Hepatocyte (in vitro differentiated cells): ENCODE data around the gene ADCY4. TPM values are rescaled to one million over a fixed set of nuclear protein-coding genes. Genes with fewer than 3 reads are reported as not detected.
"Not testable (repeated sequence)": the region's sequence is repeated elsewhere in the genome, so short reads cannot be mapped to it uniquely, and the experiment has no call there.

Experiments
- DNase-seq: peaks from one replicate; pipeline ENCODE4 v3.0.0-alpha.2; 2016; ENCODE audit warnings: low spot score
- H2AFZ ChIP-seq: fragments of 200-600 bp; sonication (generic); 2 replicates; pipeline ENCODE4 v1.6.0; 2016; ENCODE audit warnings: antibody characterized with exemption, mild to moderate bottlenecking
- H3K27ac ChIP-seq: fragments of 200-600 bp; sonication (generic); 2 replicates; pipeline ENCODE4 v1.5.1; 2016; ENCODE audit warnings: mild to moderate bottlenecking
- H3K27me3 ChIP-seq: fragments of 200-600 bp; sonication (generic); 2 replicates; pipeline ENCODE4 v1.6.1; 2016
- H3K36me3 ChIP-seq: fragments of 200-600 bp; sonication (generic); replicated peaks from 2 replicates; pipeline ENCODE4 v1.5.1; 2016; ENCODE audit warnings: low read depth; ENCODE audit not compliant: insufficient read depth
- H3K4me1 ChIP-seq: fragments of 200-600 bp; sonication (generic); 2 replicates; pipeline ENCODE4 v1.5.1; 2016; ENCODE audit warnings: mild to moderate bottlenecking, moderate library complexity; ENCODE audit not compliant: insufficient read depth
- H3K4me2 ChIP-seq: fragments of 200-600 bp; sonication (generic); 2 replicates; pipeline ENCODE4 v1.6.0; 2016
- H3K4me3 ChIP-seq: fragments of 200-600 bp; sonication (generic); 2 replicates; pipeline ENCODE4 v1.5.1; 2016; ENCODE audit warnings: mild to moderate bottlenecking
- H3K79me2 ChIP-seq: fragments of 200-600 bp; sonication (generic); 2 replicates; pipeline ENCODE4 v1.6.0; 2017; ENCODE audit warnings: mild to moderate bottlenecking
- H3K9me2 ChIP-seq: fragments of 200-600 bp; sonication (generic); replicated peaks from 2 replicates; pipeline ENCODE4 v1.6.0; 2017; ENCODE audit warnings: mild to moderate bottlenecking; ENCODE audit not compliant: insufficient read depth
- H3K9me3 ChIP-seq: fragments of 200-600 bp; sonication (generic); 2 replicates; pipeline ENCODE4 v1.5.1; 2016; ENCODE audit warnings: low read depth, mild to moderate bottlenecking
- H4K20me1 ChIP-seq: fragments of 200-600 bp; sonication (generic); 2 replicates; pipeline ENCODE4 v1.6.0; 2016; ENCODE audit warnings: mild to moderate bottlenecking; ENCODE audit not compliant: insufficient read depth, poor library complexity, severe bottlenecking
- EZH2 ChIP-seq: fragments of 200-600 bp; sonication (generic); IDR thresholded peaks from 2 replicates; pipeline ENCODE4 v1.6.1; 2016; ENCODE audit warnings: antibody characterized with exemption, mild to moderate bottlenecking, borderline replicate concordance
- EZH2phosphoT487 ChIP-seq: fragments of 200-600 bp; sonication (generic); IDR thresholded peaks from one replicate; pipeline ENCODE4 v1.6.1; 2018; ENCODE audit warnings: antibody characterized with exemption, mild to moderate bottlenecking, low read depth, moderate library complexity; ENCODE audit not compliant: unreplicated experiment, severe bottlenecking
- WGBS: methylation state at CpG from one replicate; pipeline ENCODE4 v1.1.6; 2016; ENCODE audit warnings: low lambda C conversion rate; ENCODE audit errors: missing lambda C conversion rate; 5-methylcytosine and 5-hydroxymethylcytosine counted together
- polyA plus RNA-seq: library from polyadenylated mRNA; unstranded; fragments of >200 nt; fragmentation: Nextera tagmentation; extraction: Ambion mirVana; gene quantifications from 2 replicates; pipeline ENCODE4 v1.2.1, GENCODE V29; 2016
- total RNA-seq: library from RNA; depleted of rRNA; stranded (reverse); fragments of >200 nt; gene quantifications from 2 replicates; pipeline ENCODE4 v1.2.3, GENCODE V29; 2014
- TF ChIP-seq, protein P1 (sequence below): fragments of 200-600 bp; sonication (generic); IDR thresholded peaks from 2 replicates; pipeline ENCODE4 v1.5.1; 2016; ENCODE audit warnings: antibody characterized with exemption, mild to moderate bottlenecking; ENCODE audit not compliant: poor library complexity

ADCY4 gene
- total and polyA plus RNA-seq, 2 experiments from 2014 or later, result 0.63 to 1.3 TPM

DNA sequence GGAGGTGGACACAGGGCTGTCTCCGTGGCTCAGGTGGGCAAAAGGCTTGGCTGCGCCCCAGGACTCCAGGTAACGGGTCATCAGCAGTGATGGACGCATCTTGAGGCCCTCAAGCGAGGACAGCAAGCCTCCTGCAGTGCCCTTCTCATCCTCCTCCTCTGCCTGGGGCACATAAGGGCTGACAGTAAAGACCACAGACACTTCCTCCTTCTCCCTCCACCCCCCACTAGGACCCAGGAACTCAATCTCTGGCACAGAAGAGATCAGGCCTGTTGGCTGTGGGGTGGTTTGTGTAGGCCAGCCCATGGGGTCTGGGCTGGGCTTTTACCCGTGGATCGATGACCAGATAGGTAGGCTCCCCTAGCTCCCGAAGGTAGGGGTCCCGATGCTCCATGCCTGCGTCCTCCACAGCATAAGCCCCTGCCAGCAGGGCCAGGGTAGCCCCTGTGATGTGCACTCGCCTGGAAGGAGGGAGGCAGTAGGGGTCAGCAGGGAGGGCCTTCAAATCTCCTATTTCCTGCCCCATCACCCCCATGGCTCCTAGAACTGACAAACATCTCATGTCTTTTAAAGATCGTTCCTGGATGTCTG is 5.7 kb downstream of the ADCY4 start:
- Histone ChIP-seq H3K27me3 (peaks cover 10% of the 10 kb centered on the region), H3K4me2 (no peak overlapping the region), H3K36me3 (no peaks in the 10 kb centered on the region), H3K27ac (no peak overlapping the region), H3K4me1 (peaks cover 18% of the 10 kb centered on the region), H3K9me2 (no peaks in the 10 kb centered on the region), H3K9me3 (no peaks in the 10 kb centered on the region), H3K79me2 (no peaks in the 10 kb centered on the region), H3K4me3 (no peak overlapping the region), H4K20me1 (no peaks in the 10 kb centered on the region), H2AFZ (no peak overlapping the region)
- no peak for DNase-seq
- 86% methylated on average over 12 of the region's 12 CpGs for WGBS
- TF ChIP-seq, protein P1, sequence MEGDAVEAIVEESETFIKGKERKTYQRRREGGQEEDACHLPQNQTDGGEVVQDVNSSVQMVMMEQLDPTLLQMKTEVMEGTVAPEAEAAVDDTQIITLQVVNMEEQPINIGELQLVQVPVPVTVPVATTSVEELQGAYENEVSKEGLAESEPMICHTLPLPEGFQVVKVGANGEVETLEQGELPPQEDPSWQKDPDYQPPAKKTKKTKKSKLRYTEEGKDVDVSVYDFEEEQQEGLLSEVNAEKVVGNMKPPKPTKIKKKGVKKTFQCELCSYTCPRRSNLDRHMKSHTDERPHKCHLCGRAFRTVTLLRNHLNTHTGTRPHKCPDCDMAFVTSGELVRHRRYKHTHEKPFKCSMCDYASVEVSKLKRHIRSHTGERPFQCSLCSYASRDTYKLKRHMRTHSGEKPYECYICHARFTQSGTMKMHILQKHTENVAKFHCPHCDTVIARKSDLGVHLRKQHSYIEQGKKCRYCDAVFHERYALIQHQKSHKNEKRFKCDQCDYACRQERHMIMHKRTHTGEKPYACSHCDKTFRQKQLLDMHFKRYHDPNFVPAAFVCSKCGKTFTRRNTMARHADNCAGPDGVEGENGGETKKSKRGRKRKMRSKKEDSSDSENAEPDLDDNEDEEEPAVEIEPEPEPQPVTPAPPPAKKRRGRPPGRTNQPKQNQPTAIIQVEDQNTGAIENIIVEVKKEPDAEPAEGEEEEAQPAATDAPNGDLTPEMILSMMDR, result no peak
- TF ChIP-seq EZH2 (no peak), EZH2phosphoT487 (no peak)

DNA sequence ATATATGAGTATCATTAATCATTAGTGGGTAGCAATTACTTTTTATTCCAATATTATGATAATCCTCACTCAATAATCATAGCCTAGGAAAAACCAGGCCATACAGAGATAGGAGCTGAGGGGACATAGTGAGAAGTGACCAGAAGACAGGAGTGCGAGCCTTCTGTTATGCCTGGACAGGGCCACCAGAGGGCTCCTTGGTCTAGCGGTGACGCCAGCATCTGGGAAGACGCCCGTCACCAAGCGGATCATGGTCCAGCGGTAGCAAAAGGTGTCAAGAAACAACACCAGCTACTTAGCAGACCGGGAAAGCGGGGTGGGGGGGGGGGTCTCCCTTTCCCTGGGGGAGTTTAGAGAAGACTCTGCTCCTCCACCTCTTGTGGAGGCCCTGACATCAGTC is 7.0 kb downstream of the ADCY4 start:
- H2AFZ ChIP-seq, H3K27ac ChIP-seq, H3K4me3 ChIP-seq, H3K9me3 ChIP-seq, H3K36me3 ChIP-seq, H3K4me2 ChIP-seq, H3K4me1 ChIP-seq, H3K9me2 ChIP-seq, H3K79me2 ChIP-seq, H4K20me1 ChIP-seq, DNase-seq, H3K27me3 ChIP-seq: not testable (repeated sequence)
- 8% methylated on average over 9 of the region's 9 CpGs for WGBS
- TF ChIP-seq, protein P1, result peak; percentile 63

DNA sequence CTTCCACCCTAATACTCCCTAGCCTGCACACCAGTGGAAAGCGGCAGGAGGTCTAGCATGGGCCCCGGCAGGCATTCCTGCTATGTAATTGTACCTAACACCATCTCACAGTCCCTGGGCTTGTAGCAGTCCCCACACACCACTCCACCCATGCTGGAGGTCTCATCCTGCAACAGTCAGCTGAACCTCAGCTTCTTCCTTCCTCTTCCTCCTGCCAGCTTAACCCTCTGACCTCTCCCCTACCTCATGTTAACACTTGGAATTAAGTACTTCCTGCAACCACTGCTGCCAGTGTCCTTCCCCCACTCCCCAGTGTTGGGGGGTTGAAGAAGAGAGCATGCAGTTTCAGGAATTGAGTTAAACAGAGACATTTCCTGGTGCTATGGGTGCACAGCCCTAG is 7.6 kb downstream of the ADCY4 start:
- H3K27ac ChIP-seq, result no peak overlapping the region
- H3K27me3 ChIP-seq, result no peaks in the 10 kb centered on the region
- no peak overlapping the region for H3K4me2 ChIP-seq
- H3K4me3 ChIP-seq, result no peak overlapping the region
- H2AFZ ChIP-seq, result no peak overlapping the region
- no peaks in the 10 kb centered on the region for H3K9me3 ChIP-seq
- no peaks in the 10 kb centered on the region for H3K9me2 ChIP-seq
- H3K79me2 ChIP-seq, result no peaks in the 10 kb centered on the region
- H3K36me3 ChIP-seq, result no peaks in the 10 kb centered on the region
- TF ChIP-seq EZH2phosphoT487 (no peak), EZH2 (no peak)
- TF ChIP-seq, protein P1, result no peak
- DNase-seq, result no peak
- peaks cover under 1% of the 10 kb centered on the region for H3K4me1 ChIP-seq
- 77% methylated on average over 2 of the region's 2 CpGs for WGBS
- H4K20me1 ChIP-seq, result no peaks in the 10 kb centered on the region

DNA sequence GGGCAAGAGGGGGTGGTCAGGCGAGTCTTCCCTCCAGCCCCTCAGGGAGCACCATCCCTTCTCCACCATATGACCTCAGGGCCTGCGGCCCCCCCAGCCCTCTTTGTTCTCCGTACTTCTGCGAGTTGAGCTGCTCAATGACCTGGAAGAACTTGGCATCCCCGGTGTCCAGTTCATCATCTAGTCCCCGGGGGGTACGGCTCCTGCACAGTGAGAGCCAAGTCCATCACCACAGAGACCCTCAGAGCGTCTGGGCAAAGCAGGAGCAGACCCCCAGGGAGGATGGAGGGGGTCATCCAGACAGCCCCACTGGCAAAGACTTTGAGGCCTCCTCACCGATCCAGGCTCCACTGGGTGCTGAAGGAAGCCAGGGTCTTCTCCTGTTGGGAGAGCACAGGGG is 8.9 kb downstream of the ADCY4 start:
- Histone ChIP-seq H3K9me2 (no peaks in the 10 kb centered on the region), H3K79me2 (no peaks in the 10 kb centered on the region), H3K36me3 (no peaks in the 10 kb centered on the region), H3K4me3 (no peak overlapping the region), H3K27me3 (no peaks in the 10 kb centered on the region), H3K4me2 (no peak overlapping the region), H4K20me1 (no peaks in the 10 kb centered on the region), H3K27ac (no peak overlapping the region), H3K9me3 (no peaks in the 10 kb centered on the region), H3K4me1 (no peaks in the 10 kb centered on the region), H2AFZ (no peak overlapping the region)
- TF ChIP-seq EZH2 (no peak), EZH2phosphoT487 (no peak)
- TF ChIP-seq, protein P1, result no peak
- 84% methylated on average over 9 of the region's 9 CpGs for WGBS
- no peak for DNase-seq
